ENCODE measurements around the gene BCL6B. TPM values are rescaled to one million over a fixed set of nuclear protein-coding genes. Genes with fewer than 3 reads are reported as not detected.

Gene BCL6B
- total and polyA plus RNA-seq, 2 experiments from 2014 or later = 3.3 to 4.5 TPM

GRCh38 chr17:7070712-7071111 lies 47.9 kb downstream of the BCL6B start:
- Histone ChIP-seq H2AFZ (no peak overlapping the region), H3K4me3 (no peak overlapping the region), H3F3A (replicated peaks; ENCODE audit: low read depth) (no peaks in the 10 kb centered on the region), H3K27me3 (ENCODE audit: insufficient read depth) (no peaks in the 10 kb centered on the region), H3K27ac (ENCODE audit: low read depth) (no peak overlapping the region), H4K20me1 (replicated peaks; ENCODE audit: insufficient read depth) (no peaks in the 10 kb centered on the region), H3K79me2 (replicated peaks; ENCODE audit: insufficient read depth) (no peaks in the 10 kb centered on the region), H3K9me2 (ENCODE audit: insufficient read depth) (no peaks in the 10 kb centered on the region), H3K4me1 (ENCODE audit: insufficient read depth) (no peaks in the 10 kb centered on the region), H3K36me3 (ENCODE audit: insufficient read depth) (no peaks in the 10 kb centered on the region), H3K4me2 (no peak overlapping the region)
- Mint-ChIP-seq H3K36me3 (ENCODE audit: low read depth) (peaks cover 22% of the 10 kb centered on the region), H3K4me3 (no peak overlapping the region), H3K4me1 (no peaks in the 10 kb centered on the region), H3K27me3 (ENCODE audit: insufficient read depth, low read depth, poor library complexity) (peaks cover 9% of the 10 kb centered on the region), H3K9me3 (peaks cover 35% of the 10 kb centered on the region), H3K27ac (no peak overlapping the region)
- ATAC-seq (no peak), DNase-seq (ENCODE audit: low spot score) (no peak)
- TF ChIP-seq REST (IDR thresholded peaks at IDR 0.05; ENCODE audit: unreplicated experiment) (no peak), EZH2 (IDR thresholded peaks at IDR 0.05; ENCODE audit: low read depth, unreplicated experiment) (no peak), EZH2phosphoT487 (IDR thresholded peaks at IDR 0.05; ENCODE audit: unreplicated experiment) (no peak), JUNB (IDR thresholded peaks at IDR 0.05; ENCODE audit: unreplicated experiment) (no peak), ZNF331 (CRISPR knock-in tag; IDR thresholded peaks at IDR 0.05; ENCODE audit: low read depth) (no peak), STAT1 (IDR thresholded peaks at IDR 0.05; ENCODE audit: unreplicated experiment) (no peak), ETS1 (IDR thresholded peaks at IDR 0.05) (no peak), CREB1 (CRISPR knock-in tag; IDR thresholded peaks at IDR 0.05; ENCODE audit: low read depth) (no peak), ZNF114 (CRISPR knock-in tag; IDR thresholded peaks at IDR 0.05) (no peak), NANOG (IDR thresholded peaks at IDR 0.05; ENCODE audit: borderline replicate concordance) (no peak), POLR2AphosphoS5 (IDR thresholded peaks at IDR 0.05; ENCODE audit: low read depth) (no peak), CTCF (conservative IDR thresholded peaks at IDR 0.05; ENCODE audit: low read depth in 2 of 2) (no peak), ZNF462 (CRISPR knock-in tag; IDR thresholded peaks at IDR 0.05) (no peak)

Data from GM23338 (cell line).